Kidney epithelial cell (primary cell): ENCODE measurements around the gene CCL13. TPM values are rescaled to one million over a fixed set of nuclear protein-coding genes. Genes with fewer than 3 reads are reported as not detected.

Experiments used
- DNase-seq: peaks from one replicate; pipeline ENCODE4 v3.0.0-alpha.2; 2010; ENCODE audit warnings: low read depth
- H3K27me3 ChIP-seq: 2 replicates; pipeline ENCODE4 v1.6.0; 2011; ENCODE audit warnings: low read length; ENCODE audit not compliant: control insufficient read depth, insufficient read depth
- H3K36me3 ChIP-seq: 2 replicates; pipeline ENCODE4 v1.5.1; 2011; ENCODE audit warnings: low read length; ENCODE audit not compliant: control insufficient read depth, insufficient read depth
- H3K4me3 ChIP-seq: 2 replicates; pipeline ENCODE4 v1.5.1; 2011; ENCODE audit warnings: low read depth, mild to moderate bottlenecking, control low read depth, low read length
- CTCF ChIP-seq: IDR thresholded peaks from 2 replicates; pipeline ENCODE4 v1.5.1; 2011; ENCODE audit warnings: mild to moderate bottlenecking, moderate library complexity, low read length, control low read depth, inconsistent platforms; ENCODE audit not compliant: insufficient read depth, poor library complexity, severe bottlenecking
- total RNA-seq: library from RNA; depleted of rRNA; stranded (reverse); fragments of >200 nt; gene quantifications from 2 replicates; pipeline ENCODE4 v1.2.3, GENCODE V29; 2015

The CCL13 gene
- total RNA-seq, 1 donor from 2014 or later = not detected

- no peak for TF ChIP-seq CTCF
- Histone ChIP-seq H3K36me3 (no peaks in the 10 kb centered on the region), H3K27me3 (no peaks in the 10 kb centered on the region), H3K4me3 (no peak overlapping the region)
- no peak for DNase-seq
These were observed 22.4 kb downstream of the CCL13 start for GRCh38 chr17:34378664-34379101.

GRCh38 chr17:34379868-34380267 lies 23.6 kb downstream of the CCL13 start:
- TF ChIP-seq CTCF = no peak
- no peak for DNase-seq
- no peaks in the 10 kb centered on the region for H3K36me3 ChIP-seq
- H3K27me3 ChIP-seq = no peaks in the 10 kb centered on the region
- no peak overlapping the region for H3K4me3 ChIP-seq

- no peaks in the 10 kb centered on the region for H3K36me3 ChIP-seq
- no peak for DNase-seq
These were observed 26.4 kb downstream of the CCL13 start for GRCh38 chr17:34382621-34383124.

GRCh38 chr17:34383216-34383615 lies 26.9 kb downstream of the CCL13 start:
- Histone ChIP-seq H3K36me3 (no peaks in the 10 kb centered on the region), H3K27me3 (no peaks in the 10 kb centered on the region), H3K4me3 (no peak overlapping the region)
- DNase-seq = no peak
- TF ChIP-seq CTCF = no peak

More at GRCh38 chr17:34382621-34383124, 26.4 kb downstream of the CCL13 start:
- Histone ChIP-seq H3K4me3 (no peak overlapping the region), H3K27me3 (no peaks in the 10 kb centered on the region)
- no peak for TF ChIP-seq CTCF

- TF ChIP-seq CTCF = no peak
- no peaks in the 10 kb centered on the region for H3K27me3 ChIP-seq
- no peaks in the 10 kb centered on the region for H3K36me3 ChIP-seq
- H3K4me3 ChIP-seq = no peak overlapping the region
- DNase-seq = no peak
These were observed 28.0 kb downstream of the CCL13 start for GRCh38 chr17:34384271-34384670.
